WTC11 (cell line): ENCODE data around the gene CEBPA.

ENCODE experiments used
- CBFB ChIP-seq: sonication (generic); formaldehyde crosslinking; IDR thresholded peaks from 2 replicates; pipeline ENCODE4 v1.8.1; 2022; ENCODE audit warnings: mild to moderate bottlenecking, low read depth, missing genetic modification reagents
- CREB1 ChIP-seq: sonication (generic); formaldehyde crosslinking; IDR thresholded peaks from 2 replicates; pipeline ENCODE4 v1.8.0; 2023; ENCODE audit warnings: mild to moderate bottlenecking, missing genetic modification reagents
- FOXJ3 ChIP-seq: sonication (generic); formaldehyde crosslinking; IDR thresholded peaks from 2 replicates; pipeline ENCODE4 v1.9.0; 2021; ENCODE audit warnings: missing genetic modification reagents, mild to moderate bottlenecking, borderline replicate concordance
- FOXK1 ChIP-seq: sonication (generic); formaldehyde crosslinking; IDR thresholded peaks from 2 replicates; pipeline ENCODE4 v1.8.0; 2022; ENCODE audit warnings: mild to moderate bottlenecking, moderate library complexity, missing genetic modification reagents
- MAX ChIP-seq: sonication (generic); formaldehyde crosslinking; IDR thresholded peaks from 2 replicates; pipeline ENCODE4 v1.8.0; 2022; ENCODE audit warnings: mild to moderate bottlenecking, missing genetic modification reagents
- MYBL2 ChIP-seq: sonication (generic); formaldehyde crosslinking; IDR thresholded peaks from 2 replicates; pipeline ENCODE4 v1.8.1; 2023; ENCODE audit warnings: mild to moderate bottlenecking, moderate library complexity, missing genetic modification reagents
- NFYB ChIP-seq: sonication (generic); formaldehyde crosslinking; conservative IDR thresholded peaks from 2 replicates; pipeline ENCODE4 v1.8.0; 2022; ENCODE audit warnings: low read depth, missing genetic modification reagents
- NR1H2 ChIP-seq: sonication (generic); formaldehyde crosslinking; IDR thresholded peaks from 2 replicates; pipeline ENCODE4 v1.9.0; 2021; ENCODE audit warnings: mild to moderate bottlenecking, moderate library complexity, missing genetic modification reagents
- USF2 ChIP-seq: sonication (generic); formaldehyde crosslinking; IDR thresholded peaks from 2 replicates; pipeline ENCODE4 v1.8.1; 2023; ENCODE audit warnings: mild to moderate bottlenecking, missing genetic modification reagents, moderate library complexity
- ZNF138 ChIP-seq: sonication (generic); formaldehyde crosslinking; conservative IDR thresholded peaks from 2 replicates; pipeline ENCODE4 v1.8.1; 2022; ENCODE audit warnings: mild to moderate bottlenecking, moderate library complexity, missing genetic modification reagents
- TF ChIP-seq, protein P1 (sequence below): fragments of 200-600 bp; IDR thresholded peaks from 2 replicates; pipeline ENCODE4 v1.8.0; 2022; ENCODE audit warnings: antibody characterized with exemption
- TF ChIP-seq, protein P2 (sequence below): fragments of 250-450 bp; sonication (Bioruptor Pico); IDR thresholded peaks from 2 replicates; pipeline ENCODE4 v1.9.0; 2021; ENCODE audit warnings: mild to moderate bottlenecking
- TF ChIP-seq, protein P3 (sequence below): sonication (generic); formaldehyde crosslinking; IDR thresholded peaks from 2 replicates; pipeline ENCODE4 v1.8.1; 2022; ENCODE audit warnings: low read depth, mild to moderate bottlenecking, moderate library complexity, missing genetic modification reagents, borderline replicate concordance

DNA sequence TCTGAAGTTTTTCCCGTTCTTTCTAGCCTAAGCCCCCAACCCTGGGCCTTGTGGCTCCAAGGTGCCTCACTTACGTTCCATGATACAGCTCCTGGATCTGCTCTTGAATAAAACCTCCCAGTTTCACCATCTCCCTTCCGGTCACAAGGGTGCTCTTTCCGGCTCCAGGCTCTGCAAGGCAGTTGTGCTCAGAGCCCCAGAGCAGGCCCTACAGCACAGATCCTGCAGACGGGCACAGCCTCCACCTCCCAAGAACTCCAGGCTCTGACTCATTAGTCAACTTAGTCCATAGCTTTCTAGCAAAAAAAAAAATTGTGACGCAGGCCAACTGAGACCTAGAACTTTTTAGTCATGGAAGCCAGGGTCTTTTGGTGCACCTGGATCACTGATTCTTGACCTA is 42.8 kb downstream of the CEBPA start:
- TF ChIP-seq, protein P1, sequence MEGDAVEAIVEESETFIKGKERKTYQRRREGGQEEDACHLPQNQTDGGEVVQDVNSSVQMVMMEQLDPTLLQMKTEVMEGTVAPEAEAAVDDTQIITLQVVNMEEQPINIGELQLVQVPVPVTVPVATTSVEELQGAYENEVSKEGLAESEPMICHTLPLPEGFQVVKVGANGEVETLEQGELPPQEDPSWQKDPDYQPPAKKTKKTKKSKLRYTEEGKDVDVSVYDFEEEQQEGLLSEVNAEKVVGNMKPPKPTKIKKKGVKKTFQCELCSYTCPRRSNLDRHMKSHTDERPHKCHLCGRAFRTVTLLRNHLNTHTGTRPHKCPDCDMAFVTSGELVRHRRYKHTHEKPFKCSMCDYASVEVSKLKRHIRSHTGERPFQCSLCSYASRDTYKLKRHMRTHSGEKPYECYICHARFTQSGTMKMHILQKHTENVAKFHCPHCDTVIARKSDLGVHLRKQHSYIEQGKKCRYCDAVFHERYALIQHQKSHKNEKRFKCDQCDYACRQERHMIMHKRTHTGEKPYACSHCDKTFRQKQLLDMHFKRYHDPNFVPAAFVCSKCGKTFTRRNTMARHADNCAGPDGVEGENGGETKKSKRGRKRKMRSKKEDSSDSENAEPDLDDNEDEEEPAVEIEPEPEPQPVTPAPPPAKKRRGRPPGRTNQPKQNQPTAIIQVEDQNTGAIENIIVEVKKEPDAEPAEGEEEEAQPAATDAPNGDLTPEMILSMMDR, result no peak
- TF ChIP-seq CBFB (no peak), FOXJ3 (CRISPR knock-in tag) (no peak), ZNF138 (no peak), MAX (no peak), CREB1 (CRISPR knock-in tag) (no peak), NFYB (CRISPR knock-in tag) (no peak), MYBL2 (CRISPR knock-in tag) (no peak), USF2 (CRISPR knock-in tag) (no peak), NR1H2 (no peak), FOXK1 (CRISPR knock-in tag) (no peak)
- TF ChIP-seq, protein P2, sequence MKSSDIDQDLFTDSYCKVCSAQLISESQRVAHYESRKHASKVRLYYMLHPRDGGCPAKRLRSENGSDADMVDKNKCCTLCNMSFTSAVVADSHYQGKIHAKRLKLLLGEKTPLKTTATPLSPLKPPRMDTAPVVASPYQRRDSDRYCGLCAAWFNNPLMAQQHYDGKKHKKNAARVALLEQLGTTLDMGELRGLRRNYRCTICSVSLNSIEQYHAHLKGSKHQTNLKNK, result no peak
- TF ChIP-seq, protein P3, sequence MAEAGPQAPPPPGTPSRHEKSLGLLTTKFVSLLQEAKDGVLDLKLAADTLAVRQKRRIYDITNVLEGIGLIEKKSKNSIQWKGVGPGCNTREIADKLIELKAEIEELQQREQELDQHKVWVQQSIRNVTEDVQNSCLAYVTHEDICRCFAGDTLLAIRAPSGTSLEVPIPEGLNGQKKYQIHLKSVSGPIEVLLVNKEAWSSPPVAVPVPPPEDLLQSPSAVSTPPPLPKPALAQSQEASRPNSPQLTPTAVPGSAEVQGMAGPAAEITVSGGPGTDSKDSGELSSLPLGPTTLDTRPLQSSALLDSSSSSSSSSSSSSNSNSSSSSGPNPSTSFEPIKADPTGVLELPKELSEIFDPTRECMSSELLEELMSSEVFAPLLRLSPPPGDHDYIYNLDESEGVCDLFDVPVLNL, result no peak
